HepG2 (cell line): ENCODE measurements around the gene INA. TPM values are rescaled to one million over a fixed set of nuclear protein-coding genes. Genes with fewer than 3 reads are reported as not detected.
A peak's percentile ranks its signal among the peaks of the same experiment; 100 is the strongest.

Experiments
- KAT8 ChIP-seq: IDR thresholded peaks from 2 replicates; pipeline ENCODE4 v1.6.1; 2016; ENCODE audit warnings: missing genetic modification reagents, missing compliant biosample characterization
- KLF11 ChIP-seq: IDR thresholded peaks from 2 replicates; pipeline ENCODE4 v1.6.1; 2016; ENCODE audit warnings: missing compliant biosample characterization
- MBD4 ChIP-seq: IDR thresholded peaks from 2 replicates; pipeline ENCODE4 v1.6.1; 2012; ENCODE audit warnings: low read length, inconsistent platforms, borderline replicate concordance
- MED1 ChIP-seq: sonication (generic); formaldehyde crosslinking; IDR thresholded peaks from 2 replicates; pipeline ENCODE4 v1.4.0; 2020; ENCODE audit warnings: missing genetic modification reagents
- RXRB ChIP-seq: IDR thresholded peaks from 2 replicates; pipeline ENCODE4 v1.6.1; 2016; ENCODE audit warnings: borderline replicate concordance, missing genetic modification reagents, missing compliant biosample characterization
- ZNF256 ChIP-seq: sonication (generic); formaldehyde crosslinking; conservative IDR thresholded peaks from 2 replicates; pipeline ENCODE4 v1.4.0; 2020; ENCODE audit warnings: missing genetic modification reagents
- ZNF296 ChIP-seq: sonication (generic); formaldehyde crosslinking; conservative IDR thresholded peaks from 2 replicates; pipeline ENCODE4 v1.5.0; 2020; ENCODE audit warnings: mild to moderate bottlenecking, missing genetic modification reagents
- ZNF550 ChIP-seq: sonication (generic); formaldehyde crosslinking; IDR thresholded peaks from 2 replicates; pipeline ENCODE4 v1.4.0; 2020; ENCODE audit warnings: mild to moderate bottlenecking, missing genetic modification reagents, borderline replicate concordance
- ZNF605 ChIP-seq: sonication (generic); formaldehyde crosslinking; IDR thresholded peaks from 2 replicates; pipeline ENCODE4 v1.8.0; 2022; ENCODE audit warnings: mild to moderate bottlenecking, missing genetic modification reagents
- polyA plus RNA-seq, 8 experiments: library from polyadenylated mRNA; depleted of rRNA in 3 of 8; stranded (reverse) in 7 of 8; unstranded in 1 of 8; fragments of >200 nt; fragmentation: Illumina TruSeq in 4 of 8; extraction: Trizol in 4 of 8; gene quantifications; 2 replicates each; pipeline versions ENCODE4 v1.2.1 to v1.2.3, GENCODE V29; 2011 to 2016; ENCODE audit warnings: low read depth in 4 of 8, missing spikeins in 1 of 8, mixed read lengths in 1 of 8; ENCODE audit not compliant: insufficient read depth in 1 of 8
- total RNA-seq, 5 experiments: library from RNA; depleted of rRNA; stranded (reverse); fragments of >200 nt; fragmentation: Illumina TruSeq; extraction: Trizol; gene quantifications; 2 replicates each; pipeline ENCODE4 v1.2.3, GENCODE V29; 2016; ENCODE audit warnings: low read depth in 1 of 5
- TF ChIP-seq, protein P1 (sequence below): sonication (generic); formaldehyde crosslinking; conservative IDR thresholded peaks from 2 replicates; pipeline ENCODE4 v1.8.0; 2022; ENCODE audit warnings: mild to moderate bottlenecking, moderate library complexity, missing genetic modification reagents
- TF ChIP-seq, protein P2 (sequence below): sonication (generic); formaldehyde crosslinking; IDR thresholded peaks from 2 replicates; pipeline ENCODE4 v1.8.0; 2023; ENCODE audit warnings: mild to moderate bottlenecking, missing genetic modification reagents
- TF ChIP-seq, protein P3 (sequence below): sonication (generic); formaldehyde crosslinking; IDR thresholded peaks from 2 replicates; pipeline ENCODE4 v1.5.1; 2020; ENCODE audit warnings: mild to moderate bottlenecking, missing genetic modification reagents, moderate library complexity
- TF ChIP-seq, protein P4 (sequence below): sonication (generic); formaldehyde crosslinking; IDR thresholded peaks from 2 replicates; pipeline ENCODE4 v1.5.0; 2020; ENCODE audit warnings: mild to moderate bottlenecking, missing genetic modification reagents
- TF ChIP-seq, protein P5 (sequence below): sonication (generic); formaldehyde crosslinking; IDR thresholded peaks from 2 replicates; pipeline ENCODE4 v1.4.0; 2020; ENCODE audit warnings: mild to moderate bottlenecking, missing genetic modification reagents

INA gene
- total and polyA plus RNA-seq, 2 of the 13 experiments (the other 11 are each of a cell fraction or from before 2014, with no cell fraction given) = 0.04 to 0.13 TPM

DNA sequence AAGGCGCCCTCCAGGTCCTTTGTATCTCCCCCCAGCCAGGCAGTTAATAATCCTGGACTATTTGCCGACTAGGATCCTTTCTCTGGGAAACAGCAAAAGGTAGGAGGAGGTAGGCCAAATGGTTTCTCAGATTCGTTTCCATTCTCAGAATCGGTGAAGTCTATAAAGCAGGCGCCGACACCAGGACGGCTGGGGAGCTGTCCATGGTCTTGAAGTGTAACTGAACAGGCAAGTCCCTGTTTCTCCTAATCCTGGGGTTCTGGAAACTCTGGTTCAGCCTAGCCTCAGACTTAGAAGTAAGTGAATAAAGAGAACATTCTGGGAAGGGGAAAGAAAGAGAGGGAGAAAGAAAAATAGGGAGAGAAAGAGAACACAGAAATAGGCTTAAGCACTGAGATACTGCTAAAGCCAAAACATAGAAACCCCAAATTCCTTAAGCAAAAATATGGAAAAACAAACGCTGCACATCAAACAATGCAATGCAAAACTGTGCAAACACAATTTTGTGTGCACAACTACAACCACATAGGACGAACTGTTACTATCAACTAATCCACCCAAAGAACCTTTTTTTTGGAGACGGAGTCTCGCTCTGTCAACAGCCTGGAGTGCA, 11.1 kb upstream of the INA start (continued):
- TF ChIP-seq, protein P1, sequence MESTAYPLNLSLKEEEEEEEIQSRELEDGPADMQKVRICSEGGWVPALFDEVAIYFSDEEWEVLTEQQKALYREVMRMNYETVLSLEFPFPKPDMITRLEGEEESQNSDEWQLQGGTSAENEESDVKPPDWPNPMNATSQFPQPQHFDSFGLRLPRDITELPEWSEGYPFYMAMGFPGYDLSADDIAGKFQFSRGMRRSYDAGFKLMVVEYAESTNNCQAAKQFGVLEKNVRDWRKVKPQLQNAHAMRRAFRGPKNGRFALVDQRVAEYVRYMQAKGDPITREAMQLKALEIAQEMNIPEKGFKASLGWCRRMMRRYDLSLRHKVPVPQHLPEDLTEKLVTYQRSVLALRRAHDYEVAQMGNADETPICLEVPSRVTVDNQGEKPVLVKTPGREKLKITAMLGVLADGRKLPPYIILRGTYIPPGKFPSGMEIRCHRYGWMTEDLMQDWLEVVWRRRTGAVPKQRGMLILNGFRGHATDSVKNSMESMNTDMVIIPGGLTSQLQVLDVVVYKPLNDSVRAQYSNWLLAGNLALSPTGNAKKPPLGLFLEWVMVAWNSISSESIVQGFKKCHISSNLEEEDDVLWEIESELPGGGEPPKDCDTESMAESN (CRISPR knock-in tag) = no peak
- TF ChIP-seq RXRB (CRISPR knock-in tag) (peak; percentile 70), ZNF296 (CRISPR knock-in tag) (0 out of 2 replicates have a peak, but pooled peaks have one; percentile 51), ZNF605 (CRISPR knock-in tag) (peak; percentile 79; the same call in 1 of the 2 replicates), KLF11 (CRISPR knock-in tag) (peak; percentile 91), ZNF256 (CRISPR knock-in tag) (peak; percentile 93), KAT8 (CRISPR knock-in tag) (0 out of 2 replicates have a peak, but pooled peaks have one; percentile 57), ZNF550 (CRISPR knock-in tag) (no peak), MED1 (CRISPR knock-in tag) (peak; percentile 56; the same call in 1 of the 2 replicates), MBD4 (no peak)
- TF ChIP-seq, protein P2, sequence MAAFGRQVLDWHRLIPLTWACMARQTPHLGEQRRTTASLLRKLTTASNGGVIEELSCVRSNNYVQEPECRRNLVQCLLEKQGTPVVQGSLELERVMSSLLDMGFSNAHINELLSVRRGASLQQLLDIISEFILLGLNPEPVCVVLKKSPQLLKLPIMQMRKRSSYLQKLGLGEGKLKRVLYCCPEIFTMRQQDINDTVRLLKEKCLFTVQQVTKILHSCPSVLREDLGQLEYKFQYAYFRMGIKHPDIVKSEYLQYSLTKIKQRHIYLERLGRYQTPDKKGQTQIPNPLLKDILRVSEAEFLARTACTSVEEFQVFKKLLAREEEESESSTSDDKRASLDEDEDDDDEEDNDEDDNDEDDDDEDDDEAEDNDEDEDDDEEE (CRISPR knock-in tag) = peak; percentile 76; the same call in 1 of the 2 replicates
- TF ChIP-seq, protein P3, sequence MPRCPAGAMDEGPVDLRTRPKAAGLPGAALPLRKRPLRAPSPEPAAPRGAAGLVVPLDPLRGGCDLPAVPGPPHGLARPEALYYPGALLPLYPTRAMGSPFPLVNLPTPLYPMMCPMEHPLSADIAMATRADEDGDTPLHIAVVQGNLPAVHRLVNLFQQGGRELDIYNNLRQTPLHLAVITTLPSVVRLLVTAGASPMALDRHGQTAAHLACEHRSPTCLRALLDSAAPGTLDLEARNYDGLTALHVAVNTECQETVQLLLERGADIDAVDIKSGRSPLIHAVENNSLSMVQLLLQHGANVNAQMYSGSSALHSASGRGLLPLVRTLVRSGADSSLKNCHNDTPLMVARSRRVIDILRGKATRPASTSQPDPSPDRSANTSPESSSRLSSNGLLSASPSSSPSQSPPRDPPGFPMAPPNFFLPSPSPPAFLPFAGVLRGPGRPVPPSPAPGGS (CRISPR knock-in tag) = 0 out of 2 replicates have a peak, but pooled peaks have one; percentile 61
- TF ChIP-seq, protein P4, sequence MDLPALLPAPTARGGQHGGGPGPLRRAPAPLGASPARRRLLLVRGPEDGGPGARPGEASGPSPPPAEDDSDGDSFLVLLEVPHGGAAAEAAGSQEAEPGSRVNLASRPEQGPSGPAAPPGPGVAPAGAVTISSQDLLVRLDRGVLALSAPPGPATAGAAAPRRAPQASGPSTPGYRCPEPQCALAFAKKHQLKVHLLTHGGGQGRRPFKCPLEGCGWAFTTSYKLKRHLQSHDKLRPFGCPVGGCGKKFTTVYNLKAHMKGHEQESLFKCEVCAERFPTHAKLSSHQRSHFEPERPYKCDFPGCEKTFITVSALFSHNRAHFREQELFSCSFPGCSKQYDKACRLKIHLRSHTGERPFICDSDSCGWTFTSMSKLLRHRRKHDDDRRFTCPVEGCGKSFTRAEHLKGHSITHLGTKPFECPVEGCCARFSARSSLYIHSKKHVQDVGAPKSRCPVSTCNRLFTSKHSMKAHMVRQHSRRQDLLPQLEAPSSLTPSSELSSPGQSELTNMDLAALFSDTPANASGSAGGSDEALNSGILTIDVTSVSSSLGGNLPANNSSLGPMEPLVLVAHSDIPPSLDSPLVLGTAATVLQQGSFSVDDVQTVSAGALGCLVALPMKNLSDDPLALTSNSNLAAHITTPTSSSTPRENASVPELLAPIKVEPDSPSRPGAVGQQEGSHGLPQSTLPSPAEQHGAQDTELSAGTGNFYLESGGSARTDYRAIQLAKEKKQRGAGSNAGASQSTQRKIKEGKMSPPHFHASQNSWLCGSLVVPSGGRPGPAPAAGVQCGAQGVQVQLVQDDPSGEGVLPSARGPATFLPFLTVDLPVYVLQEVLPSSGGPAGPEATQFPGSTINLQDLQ (CRISPR knock-in tag) = no peak
- TF ChIP-seq, protein P5, sequence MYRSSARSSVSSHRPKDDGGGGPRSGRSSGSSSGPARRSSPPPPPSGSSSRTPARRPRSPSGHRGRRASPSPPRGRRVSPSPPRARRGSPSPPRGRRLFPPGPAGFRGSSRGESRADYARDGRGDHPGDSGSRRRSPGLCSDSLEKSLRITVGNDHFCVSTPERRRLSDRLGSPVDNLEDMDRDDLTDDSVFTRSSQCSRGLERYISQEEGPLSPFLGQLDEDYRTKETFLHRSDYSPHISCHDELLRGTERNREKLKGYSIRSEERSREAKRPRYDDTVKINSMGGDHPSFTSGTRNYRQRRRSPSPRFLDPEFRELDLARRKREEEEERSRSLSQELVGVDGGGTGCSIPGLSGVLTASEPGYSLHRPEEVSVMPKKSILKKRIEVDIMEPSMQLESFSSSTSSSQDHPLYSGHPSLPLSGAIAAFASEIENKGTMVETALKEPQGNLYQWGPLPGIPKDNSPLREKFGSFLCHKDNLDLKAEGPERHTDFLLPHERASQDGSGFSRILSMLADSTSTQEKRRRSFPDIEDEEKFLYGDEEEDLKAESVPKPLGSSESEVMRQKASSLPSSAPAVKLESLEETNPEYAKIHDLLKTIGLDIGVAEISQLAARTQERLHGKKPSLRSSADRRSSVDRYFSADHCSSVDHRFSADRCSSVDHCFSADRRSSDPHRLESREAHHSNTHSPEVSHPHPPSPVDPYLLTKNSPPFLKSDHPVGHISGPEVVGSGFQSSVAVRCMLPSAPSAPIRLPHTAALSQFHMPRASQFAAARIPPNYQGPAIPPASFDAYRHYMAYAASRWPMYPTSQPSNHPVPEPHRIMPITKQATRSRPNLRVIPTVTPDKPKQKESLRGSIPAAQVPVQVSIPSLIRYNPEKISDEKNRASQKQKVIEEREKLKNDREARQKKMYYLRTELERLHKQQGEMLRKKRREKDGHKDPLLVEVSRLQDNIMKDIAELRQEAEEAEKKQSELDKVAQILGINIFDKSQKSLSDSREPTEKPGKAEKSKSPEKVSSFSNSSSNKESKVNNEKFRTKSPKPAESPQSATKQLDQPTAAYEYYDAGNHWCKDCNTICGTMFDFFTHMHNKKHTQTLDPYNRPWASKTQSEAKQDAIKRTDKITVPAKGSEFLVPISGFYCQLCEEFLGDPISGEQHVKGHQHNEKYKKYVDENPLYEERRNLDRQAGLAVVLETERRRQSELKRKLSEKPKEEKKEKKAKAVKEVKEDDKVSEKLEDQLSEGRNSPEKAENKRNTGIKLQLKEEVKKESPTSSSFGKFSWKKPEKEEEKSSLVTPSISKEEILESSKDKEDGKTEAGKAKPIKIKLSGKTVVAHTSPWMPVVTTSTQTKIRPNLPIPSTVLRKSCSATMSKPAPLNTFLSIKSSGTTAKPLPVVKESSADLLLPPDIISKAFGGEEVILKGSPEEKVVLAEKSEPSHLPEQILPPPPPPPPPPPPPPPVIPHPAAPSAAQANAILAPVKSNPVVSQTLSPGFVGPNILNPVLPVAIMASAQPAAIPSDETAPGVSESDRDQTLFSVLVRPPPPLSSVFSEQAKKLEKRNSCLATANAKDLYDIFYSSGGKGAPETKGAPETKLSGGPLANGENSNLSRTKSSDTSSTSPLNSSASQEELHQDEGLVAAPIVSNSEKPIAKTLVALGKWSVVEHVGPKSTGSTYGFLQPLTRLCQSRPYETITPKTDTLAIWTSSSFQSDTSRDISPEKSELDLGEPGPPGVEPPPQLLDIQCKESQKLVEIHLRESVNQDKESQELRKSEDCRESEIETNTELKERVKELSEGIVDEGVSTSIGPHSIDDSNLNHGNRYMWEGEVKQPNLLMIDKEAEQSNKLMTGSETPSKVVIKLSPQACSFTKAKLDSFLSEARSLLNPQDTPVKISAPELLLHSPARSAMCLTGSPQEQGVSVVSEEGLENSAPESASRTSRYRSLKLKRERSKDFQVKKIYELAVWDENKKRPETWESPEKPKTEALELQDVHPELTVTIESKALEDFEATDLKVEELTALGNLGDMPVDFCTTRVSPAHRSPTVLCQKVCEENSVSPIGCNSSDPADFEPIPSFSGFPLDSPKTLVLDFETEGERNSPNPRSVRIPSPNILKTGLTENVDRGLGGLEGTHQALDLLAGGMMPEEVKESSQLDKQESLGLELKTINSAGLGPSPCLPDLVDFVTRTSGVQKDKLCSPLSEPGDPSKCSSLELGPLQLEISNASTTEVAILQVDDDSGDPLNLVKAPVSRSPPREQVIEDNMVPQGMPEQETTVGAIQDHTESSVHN (CRISPR knock-in tag) = no peak
